Medulla oblongata (tissue), 1 donor: Measurements from ENCODE around the gene COL27A1.
A peak's percentile ranks its signal among the peaks of the same experiment; 100 is the strongest.

ENCODE experiments used
- DNase-seq: peaks from one replicate; pipeline ENCODE4 v3.0.0-alpha.2; 2015; ENCODE audit errors: extremely low spot score

COL27A1 gene

DNA sequence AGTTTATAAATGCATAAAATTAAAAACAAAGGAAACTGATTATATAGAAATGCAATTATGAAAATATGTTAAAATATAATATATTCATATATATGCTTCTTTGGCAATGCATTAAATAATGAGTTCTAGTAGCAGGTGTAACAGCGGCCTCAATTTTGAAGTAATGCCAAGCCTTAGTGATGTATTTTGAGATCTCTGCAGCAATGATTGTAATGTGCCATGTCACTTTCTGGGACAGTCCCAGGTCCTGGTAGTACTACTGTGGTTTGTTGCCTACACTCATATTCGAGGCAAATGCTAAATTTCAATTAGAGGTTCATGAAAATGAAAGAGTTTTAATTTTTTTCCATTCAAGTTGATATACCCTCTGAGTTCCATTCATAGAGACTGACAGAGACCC, 91.7 kb downstream of the COL27A1 start:
- DNase-seq: no peak

DNA sequence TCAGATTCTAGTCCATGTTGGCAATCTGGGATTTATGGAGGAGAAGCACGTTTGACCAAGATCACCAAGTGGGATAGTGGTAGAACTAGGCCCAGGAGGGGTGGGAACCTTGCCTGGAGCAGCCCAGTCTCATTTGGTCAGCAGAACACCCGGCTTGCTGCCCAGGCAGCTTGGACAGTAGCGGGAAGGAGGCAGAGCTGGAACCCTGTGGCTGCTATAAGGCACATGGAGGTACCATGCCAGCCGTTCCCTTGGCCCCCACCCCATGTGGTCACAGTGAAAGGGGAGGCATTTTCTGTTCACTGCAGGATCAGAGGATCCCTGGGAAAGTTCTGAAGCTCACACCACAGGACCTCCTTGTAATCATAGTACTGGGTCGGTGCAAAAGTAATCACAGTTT, 92.2 kb downstream of the COL27A1 start:
- DNase-seq: no peak

DNA sequence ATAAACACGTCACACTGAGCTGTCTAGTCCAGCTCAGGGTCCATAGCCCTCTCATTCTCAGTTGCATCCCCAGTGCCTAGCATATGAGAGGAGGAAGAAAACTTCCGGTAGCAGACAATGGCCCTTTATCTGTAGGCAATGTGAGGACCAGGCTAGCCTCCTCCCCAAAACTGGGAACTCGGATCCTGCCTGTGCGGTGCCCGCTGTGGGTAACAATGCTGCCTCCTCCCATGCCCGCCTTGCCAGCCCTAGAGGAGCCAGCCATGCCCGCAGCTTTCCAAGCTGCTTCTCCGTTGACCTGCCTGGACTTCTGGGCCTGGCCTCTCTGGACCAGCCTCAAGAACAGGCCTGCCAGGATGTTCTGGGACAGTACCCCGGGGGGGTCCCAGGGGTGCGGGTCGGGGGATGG, 93.0 kb downstream of the COL27A1 start:
- DNase-seq: no peak

DNA sequence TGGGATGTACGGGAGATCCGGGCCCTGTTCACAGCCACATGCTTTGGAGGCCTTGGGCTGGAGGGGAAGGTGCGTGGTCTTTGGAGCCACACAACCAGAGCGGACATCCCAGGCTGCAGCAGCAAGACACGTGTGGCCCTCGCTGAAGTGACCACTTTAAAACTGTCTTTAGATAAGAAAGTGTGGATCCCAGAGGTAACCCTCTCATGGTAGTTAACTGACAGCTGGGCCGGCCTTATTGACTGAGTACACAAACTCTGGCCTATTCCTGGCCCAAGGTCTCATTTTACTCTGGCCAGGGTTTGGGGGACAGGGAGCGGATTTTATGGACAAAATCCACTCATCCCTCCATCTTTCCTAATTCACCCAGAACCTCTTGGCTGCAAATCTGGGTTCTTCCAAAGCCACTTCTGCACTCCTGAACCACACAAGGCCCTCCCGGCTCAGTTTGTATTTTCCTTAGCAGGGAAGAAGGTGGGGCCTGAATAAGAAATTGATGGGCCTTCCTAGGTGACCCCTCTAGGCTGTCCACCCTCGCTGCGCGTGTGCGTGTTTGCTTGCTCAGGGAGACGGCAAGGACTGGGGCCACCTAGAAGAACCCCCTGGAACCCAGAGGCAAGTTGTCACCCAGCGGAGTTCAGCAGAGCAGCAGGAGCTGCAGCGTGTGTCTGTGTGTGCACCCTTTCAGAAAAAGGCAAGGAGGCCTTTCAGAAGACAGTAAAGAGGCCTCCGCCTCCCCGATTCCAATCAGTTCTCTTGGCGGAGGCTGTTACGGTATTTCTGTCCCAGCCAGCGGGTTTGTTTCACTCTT, 94.3 kb downstream of the COL27A1 start:
- no peak for DNase-seq

DNA sequence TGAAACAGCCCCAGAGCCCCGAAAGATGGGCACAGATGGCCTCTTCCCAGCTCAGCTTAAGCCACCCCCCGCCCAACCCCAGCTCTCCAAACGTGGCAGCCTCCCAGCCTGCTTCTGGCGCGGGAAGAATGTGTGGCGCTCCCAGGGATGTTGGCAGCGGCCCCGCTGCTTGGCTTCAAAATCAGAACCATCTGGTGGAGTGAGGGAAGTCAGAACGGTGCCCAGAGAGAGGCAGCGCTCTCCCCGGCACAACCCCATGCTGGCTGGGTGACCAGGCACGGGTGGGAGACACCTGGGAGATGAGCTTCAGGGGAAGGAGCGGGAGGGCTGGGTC, 94.9 kb downstream of the COL27A1 start:
- DNase-seq: peak; percentile 88

DNA sequence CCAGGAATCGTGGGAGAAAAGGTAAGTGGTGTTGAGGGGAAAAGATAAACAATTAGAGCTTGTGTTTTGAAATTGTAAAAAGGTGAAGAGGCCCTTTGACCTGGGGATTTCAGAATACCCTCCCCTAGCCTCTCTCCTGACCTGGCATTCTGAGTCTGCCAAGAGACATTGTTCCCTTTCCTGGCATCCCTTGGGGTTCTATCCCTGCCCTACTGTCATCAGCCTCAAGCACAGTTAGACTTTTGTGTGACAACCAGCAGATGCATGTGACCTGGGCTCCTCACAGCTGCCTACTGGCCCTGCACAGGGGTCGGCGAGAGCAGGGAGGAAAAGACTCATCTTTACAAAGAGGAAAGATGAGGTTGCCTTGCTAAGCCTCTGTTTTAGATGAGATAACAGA, 95.3 kb downstream of the COL27A1 start:
- peak; percentile 26 for DNase-seq

DNA sequence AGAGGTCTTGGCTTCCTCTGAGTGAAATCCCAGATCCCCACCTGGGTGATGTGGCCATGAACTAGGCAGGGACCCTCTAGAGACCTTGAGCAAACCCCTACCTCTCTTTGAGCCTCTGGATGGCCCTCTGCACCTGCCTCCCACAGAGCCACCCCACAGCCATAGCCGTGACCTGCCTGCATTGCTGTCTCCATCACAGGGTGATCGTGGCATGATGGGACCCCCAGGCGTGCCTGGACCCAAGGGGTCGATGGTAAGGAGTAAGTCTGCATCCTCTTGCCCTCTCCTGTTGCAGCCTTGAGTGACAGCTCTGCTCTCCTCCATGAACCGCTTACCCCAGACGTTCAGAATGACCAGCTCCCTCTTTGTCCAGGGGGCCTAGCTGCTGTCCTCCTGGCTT, 97.1 kb downstream of the COL27A1 start:
- no peak for DNase-seq

DNA sequence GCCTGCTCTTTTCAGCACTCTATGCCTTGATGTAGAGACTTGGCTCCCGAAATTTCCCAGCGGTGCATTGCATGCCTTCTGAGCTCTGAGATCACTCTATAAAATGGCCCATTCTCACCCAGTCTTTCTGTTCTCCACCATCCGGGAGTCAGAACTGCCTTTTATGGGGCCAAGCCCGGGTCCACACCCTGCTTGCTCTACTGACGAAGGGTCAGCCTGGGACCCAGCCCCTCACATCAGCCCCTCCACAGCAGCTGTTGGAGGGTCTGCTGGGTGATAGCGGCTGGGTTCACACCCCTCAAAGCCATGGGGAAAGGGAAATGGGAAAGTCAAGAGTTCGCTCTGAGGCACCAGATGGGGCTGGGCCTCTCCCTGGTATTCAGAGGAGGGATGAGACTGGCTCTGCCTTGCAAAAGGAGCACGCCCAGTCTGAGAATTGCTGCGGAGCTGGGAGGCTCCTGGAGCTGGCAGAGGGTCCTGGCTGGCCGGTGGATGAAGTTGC, 101.5 kb downstream of the COL27A1 start:
- DNase-seq: no peak

DNA sequence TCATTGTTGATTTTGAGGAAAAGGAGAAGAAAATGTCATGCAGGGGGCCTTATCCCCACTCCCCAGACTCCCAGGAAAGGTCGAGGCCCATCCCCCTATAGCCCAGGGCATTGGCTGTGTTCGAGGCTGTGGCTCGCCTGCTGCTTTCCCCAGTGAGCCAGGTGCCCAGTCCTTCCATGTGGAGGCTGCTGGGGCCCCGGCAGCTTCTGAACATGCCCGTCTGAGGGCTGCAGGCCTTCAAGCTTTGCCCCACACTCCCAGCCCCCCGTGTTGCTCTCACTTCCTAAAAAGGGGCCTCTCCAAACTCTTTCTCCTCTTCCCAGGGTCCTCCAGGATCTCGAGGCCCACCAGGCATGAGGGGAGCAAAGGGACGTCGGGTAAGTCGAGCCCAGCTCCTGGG, 102.9 kb downstream of the COL27A1 start:
- DNase-seq: no peak

DNA sequence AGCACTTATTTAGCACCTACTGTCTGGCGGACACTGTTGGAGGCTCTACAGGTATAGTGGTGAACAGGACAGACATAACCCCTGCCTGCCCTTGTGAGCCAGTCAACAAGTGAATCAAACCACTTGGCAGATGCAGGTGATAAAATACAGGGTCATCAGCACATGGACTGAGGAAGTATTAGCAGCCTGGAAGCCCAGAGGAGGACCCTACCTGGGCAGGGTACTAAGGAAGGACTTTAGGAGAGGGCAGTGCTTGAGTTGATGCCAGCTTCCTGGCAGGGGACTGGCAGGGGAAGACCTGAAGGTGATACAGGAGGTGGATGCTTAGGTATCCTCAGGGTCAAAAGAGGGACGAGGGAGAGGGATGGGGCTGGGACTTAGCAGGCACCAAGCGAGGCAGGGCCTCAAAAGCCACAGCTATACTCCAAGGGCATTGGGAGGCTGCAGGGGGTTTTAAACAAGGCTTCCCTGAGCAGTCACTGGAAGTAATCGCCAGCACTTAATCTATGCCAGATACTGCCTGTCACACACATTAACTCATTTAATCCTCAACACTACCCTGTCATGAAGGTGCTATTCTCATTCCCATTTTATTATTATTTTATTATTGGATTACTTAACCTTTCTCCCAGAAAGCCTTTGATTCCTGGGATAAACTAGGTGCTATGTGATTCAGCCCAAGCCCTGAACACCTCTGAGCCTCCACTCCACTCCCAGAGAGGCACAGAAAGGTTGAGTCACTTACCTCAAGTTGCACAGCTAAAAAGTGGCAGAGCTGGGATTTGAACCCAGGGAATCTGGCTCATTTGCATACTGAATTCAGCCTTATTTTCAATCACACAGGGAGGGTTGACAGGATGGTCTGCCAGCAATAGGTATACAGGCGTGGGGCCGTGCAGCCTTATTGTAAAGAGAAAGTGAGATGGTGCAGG, 103.8 kb downstream of the COL27A1 start:
- DNase-seq: no peak

DNA sequence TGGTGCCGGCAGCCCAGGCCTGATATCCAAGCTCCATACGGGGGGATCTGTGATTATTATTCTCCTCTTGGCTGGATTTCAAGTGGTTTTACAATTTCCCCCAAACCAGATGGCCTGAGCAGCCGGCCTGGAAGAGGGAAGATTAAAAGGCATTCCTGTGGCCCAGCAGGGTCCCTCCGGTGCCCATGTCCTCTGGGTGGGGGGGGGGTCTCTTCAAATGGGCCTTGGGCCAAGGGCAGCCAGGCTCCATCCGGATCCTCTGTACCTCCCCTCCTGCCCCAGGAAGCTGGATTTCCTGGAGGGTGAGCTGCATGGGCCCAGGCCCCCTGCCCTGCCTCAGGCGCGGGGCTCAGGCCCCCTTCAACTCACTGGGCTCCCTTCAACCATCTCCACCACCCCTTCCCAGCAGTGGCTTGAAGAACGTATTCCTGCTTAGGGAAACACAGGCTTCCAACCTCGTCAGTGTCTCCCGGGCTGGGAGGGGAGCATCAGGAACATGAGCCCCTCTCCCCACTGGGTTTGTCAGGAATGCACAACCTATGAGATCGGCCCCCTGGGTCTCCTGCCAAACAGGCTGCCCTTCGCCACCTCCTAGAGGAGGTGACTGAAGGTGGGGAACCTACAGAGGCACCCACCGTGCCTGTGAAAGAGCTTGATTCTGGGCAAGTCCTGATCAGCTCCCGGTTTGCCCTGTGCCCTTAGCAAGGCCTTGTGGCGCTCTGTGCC, 104.6 kb downstream of the COL27A1 start:
- DNase-seq: no peak

DNA sequence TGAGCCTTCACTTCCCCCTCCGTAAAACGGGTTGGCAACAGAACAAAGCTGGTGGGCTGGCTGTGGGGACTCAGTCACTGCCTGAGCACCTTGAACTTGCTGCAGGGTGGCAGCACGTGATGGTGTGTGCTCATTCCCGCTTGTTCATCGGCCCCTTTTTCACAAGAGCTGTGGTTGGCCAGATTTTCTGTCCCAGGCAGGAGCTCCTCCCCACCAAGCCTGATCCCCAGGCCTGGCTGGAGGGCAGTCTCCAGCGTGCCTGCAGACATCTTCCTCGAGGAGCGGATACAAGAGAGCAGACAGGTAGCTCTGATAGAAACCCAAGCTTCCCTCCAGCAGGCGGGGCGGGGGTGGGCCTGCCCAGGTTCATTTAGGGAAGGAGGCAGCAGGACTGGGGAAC, 105.7 kb downstream of the COL27A1 start:
- no peak for DNase-seq

DNA sequence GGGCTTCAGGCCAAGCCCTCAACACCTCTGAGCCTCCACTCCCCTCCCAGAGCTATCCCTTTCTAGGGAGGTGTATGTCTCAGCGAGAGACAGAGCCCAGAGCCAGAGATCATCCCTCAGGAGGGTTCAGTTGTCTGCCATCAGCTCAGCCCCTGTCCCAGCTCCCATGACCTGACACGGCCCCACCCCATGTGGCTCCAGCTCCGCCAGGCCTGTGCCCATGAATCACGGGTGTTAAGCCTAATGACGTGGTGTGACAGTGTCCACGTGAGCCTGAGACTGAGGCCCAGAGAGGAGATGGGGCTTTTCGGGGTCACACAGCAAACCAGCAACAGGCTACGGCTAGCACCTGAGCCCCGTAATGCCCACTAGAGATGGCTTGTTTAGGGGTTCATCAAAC, 106.7 kb downstream of the COL27A1 start:
- DNase-seq: no peak

DNA sequence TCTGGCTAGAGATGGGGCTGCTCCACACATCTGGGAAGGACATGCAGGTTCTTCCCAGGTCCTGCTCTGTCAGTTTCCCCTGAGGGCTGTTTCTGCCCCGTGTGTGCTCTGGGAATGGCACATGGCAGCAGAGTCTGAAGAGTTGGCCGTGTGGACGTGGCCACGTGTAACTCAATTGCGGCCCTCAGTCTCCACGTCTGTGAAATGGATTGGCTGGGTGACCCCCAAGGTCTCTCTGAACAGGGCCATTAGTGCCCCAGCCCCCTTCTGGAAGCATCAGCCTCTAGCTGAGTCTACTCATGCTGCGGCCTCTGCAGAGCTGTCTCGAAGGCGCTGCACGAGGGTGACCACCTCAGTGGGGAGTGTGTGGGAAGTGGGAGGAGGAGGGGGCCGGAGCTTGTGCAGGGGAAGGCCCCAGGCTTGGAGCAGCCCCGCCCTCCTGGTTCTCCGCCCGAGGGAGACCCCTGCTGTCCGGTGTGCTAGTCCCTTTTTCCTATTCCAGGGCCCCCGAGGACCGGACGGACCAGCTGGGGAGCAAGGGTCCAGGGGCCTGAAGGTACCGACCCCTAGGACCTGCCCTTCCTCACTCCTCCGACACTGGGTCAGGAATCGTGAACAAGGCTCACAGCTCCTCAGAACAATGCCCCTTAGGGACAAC, 108.6 kb downstream of the COL27A1 start:
- no peak for DNase-seq

DNA sequence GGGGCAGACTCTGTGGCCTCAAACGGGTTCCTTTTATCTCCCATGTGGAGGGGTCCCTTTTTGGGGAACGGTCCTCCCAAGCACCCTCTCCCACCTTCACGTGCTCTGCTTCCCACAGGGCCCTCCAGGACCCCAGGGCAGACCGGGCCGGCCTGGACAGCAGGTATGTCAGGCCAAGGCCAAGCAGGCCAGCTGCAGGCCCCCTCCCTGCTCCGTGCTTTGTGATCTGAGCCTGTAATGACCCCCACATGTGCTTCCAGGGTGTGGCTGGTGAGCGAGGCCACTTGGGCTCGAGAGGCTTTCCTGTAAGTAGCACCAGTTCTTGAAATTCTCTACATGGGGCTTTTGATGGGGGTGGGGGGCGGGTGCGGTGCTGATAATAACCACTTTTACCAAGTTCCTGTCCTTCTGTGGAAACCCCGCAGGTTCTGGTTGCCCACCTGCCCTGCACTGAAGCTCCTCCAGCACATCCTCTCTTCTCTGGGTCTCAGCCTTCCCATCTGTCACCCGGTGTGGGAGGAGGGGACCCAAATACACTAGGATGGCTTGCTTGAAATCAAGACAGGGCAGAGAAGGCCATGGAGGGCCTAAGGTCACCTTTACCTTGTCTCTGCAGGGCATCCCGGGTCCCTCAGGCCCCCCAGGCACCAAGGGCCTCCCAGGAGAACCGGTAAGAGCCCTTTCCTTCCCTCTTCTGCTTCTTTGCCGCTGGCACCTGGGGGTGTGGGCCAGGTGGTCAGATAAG, 109.6 kb downstream of the COL27A1 start:
- DNase-seq: no peak

DNA sequence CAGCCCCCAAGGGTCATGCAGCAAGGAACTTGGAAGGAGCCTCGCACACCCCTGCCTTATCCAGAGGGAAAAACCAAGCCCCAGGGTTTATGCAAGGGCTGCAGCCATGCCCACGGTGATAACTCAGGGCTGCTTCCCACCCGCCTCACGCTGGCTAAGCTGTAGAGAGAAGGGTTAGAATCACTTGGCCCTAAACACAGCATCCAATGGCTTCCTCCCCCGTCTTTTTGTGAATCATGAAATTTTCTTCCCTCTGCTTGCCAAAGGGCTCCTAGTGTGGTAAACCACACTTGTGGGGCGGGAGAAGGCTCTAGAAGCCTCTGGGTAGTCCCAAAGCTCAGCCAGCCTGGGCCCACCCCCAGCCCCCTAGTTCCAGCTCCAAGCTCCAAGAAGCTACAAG, 111.6 kb downstream of the COL27A1 start:
- DNase-seq: no peak

DNA sequence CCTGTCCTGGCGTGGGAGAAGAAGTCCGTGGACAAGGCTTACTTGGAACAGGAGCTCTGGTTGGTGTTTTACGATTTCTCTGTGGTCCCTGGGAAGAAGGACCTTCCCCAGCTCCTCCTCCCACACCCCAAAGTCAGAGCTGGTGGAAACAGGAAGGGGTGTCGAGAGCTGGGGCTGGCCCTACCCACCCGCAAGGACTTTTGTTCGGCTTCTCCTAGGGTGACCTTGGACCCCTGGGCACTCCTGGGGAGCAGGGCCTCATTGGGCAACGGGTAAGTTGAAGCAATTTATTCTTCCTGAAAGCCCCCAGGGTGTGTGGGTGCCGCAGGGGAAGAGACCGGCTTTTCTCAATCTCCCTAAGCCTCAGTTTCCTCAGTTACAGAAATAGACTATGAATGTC, 113.7 kb downstream of the COL27A1 start:
- no peak for DNase-seq

DNA sequence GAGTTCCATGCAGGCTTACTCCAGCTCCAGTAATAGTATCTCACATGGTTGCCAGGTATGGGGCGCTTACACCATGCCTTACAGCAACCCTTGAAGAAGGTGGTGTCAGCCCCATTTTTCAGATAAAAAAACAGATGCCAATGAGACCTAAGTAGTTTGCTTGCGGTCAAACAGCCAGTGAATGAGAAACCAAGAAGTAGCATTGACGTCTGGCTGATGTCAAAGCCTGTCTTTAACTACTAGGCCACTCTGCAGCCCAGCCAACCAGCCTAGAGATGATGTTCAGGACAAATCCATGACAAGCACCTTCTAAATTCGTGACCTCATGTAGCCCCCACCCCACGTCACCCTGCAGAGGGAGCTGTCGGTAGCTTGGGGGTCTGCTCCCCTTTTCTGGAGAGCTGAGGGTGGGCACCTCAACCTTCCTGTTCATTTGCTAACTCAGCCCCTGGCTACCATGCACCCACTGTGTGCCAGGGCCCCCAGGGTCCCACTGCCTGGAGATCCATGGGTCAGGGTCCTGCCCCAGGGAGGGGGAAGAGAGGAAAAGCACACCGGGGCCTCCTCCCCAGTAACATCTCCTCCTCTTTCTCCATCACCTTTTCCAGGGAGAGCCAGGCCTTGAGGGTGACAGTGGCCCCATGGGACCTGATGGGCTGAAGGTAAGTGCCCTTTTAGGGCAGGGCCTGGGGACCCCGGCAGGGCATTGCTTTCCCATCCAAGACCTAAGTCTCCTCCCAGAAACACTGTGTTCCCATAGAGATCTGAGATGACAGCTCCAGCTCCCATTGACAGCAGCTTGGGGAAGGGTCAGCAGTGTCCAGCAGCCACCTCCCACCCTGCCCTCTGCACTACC, 115.0 kb downstream of the COL27A1 start:
- no peak for DNase-seq

DNA sequence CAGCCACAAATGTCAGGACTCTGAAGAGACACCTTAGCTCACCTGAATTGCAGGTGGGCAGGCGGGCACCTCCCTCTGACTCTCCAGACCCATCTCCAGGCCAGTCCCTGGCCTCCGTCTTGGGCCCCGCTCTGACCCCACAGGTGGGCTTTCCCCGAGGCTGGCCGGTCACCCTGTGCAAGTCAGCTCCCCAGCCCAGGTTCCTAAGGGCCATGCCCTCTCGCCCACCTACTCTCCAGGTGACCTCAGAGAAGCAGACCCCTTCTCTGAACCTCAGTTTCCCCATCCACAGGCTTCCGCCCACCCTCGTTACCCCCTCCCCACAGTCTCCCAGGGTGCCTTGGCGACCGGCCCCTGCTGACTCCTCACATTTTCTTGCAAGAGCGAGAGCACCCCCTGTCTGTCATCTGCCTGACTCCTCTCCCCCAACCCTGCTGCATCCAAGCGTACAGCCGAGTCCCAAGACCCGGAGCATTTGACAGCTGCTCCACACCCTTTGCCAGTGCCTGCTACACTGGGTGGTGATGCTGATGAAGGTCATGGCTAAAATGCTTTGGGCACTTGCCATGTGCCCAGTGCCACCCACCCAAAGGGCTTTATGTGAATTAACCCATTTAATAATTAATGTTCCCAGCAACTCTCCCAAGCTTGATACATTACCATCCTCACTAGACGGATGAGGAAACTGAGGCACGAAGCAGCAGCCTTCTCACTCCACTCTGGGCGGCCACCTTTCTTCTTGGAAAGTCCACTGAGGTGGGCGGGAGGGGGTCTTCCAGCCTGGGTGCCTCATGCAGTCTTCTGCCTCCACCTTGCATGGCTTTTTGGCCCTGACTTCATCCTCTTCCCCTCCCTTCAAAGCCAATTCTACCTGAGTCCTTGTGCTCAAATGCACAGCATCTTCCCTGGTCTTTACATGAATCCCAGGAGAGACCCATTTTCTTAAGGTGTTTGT, 116.5 kb downstream of the COL27A1 start:
- peak; percentile 60 for DNase-seq
